Thoracic aorta (tissue), 2 donors: ENCODE results near the gene TPRG1. TPM values are rescaled to one million over a fixed set of nuclear protein-coding genes. Genes with fewer than 3 reads are reported as not detected.

Experiments
- ATAC-seq: fragments of 150-250 bp; one replicate; pipeline ENCODE4 v1.8.0; 2017; ENCODE audit warnings: low read depth; ENCODE audit not compliant: insufficient number of reproducible peaks, low FRiP score
- DNase-seq: peaks from one replicate; pipeline ENCODE4 v3.0.0-alpha.2; 2020; ENCODE audit warnings: low spot score
- H3K27ac ChIP-seq, 2 donors: fragments of 200-600 bp; sonication (generic); 1 replicate in 1 of 2; 2 replicates in 1 of 2; pipeline ENCODE4 v1.5.1; 2016; ENCODE audit warnings: mild to moderate bottlenecking in 2 of 2, moderate library complexity in 2 of 2
- H3K27me3 ChIP-seq: fragments of 200-600 bp; sonication (generic); replicated peaks from 2 replicates; pipeline ENCODE4 v1.6.0; 2016; ENCODE audit warnings: mild to moderate bottlenecking; ENCODE audit not compliant: insufficient read depth
- H3K36me3 ChIP-seq: fragments of 200-600 bp; sonication (generic); one replicate; pipeline ENCODE4 v1.5.1; 2016
- H3K4me1 ChIP-seq, 2 donors: fragments of 200-600 bp; sonication (generic); 1 replicate in 1 of 2; 2 replicates in 1 of 2; pipeline versions ENCODE4 v1.5.1 to v1.6.0; 2016; ENCODE audit warnings: low read depth in 2 of 2, mild to moderate bottlenecking in 1 of 2; ENCODE audit not compliant: control insufficient read depth in 1 of 2
- H3K4me3 ChIP-seq: fragments of 200-600 bp; sonication (generic); 2 replicates; pipeline ENCODE4 v1.5.1; 2016; ENCODE audit warnings: mild to moderate bottlenecking
- H3K9me3 ChIP-seq: fragments of 200-600 bp; sonication (generic); 2 replicates; pipeline ENCODE4 v1.5.1; 2016
- total RNA-seq, 2 donors: library from RNA; depleted of rRNA; stranded (reverse); fragments of >200 nt; gene quantifications; one replicate each; pipeline versions ENCODE4 v1.1.0 to v1.2.3, GENCODE V29; 2016
- TF ChIP-seq, protein P1 (sequence below): fragments of 200-600 bp; sonication (generic); IDR thresholded peaks from one replicate; pipeline ENCODE4 v1.5.1; 2019; ENCODE audit warnings: antibody characterized with exemption

TPRG1 gene
- total RNA-seq, 2 donors from 2014 or later = 7.4 to 14.5 TPM

DNA sequence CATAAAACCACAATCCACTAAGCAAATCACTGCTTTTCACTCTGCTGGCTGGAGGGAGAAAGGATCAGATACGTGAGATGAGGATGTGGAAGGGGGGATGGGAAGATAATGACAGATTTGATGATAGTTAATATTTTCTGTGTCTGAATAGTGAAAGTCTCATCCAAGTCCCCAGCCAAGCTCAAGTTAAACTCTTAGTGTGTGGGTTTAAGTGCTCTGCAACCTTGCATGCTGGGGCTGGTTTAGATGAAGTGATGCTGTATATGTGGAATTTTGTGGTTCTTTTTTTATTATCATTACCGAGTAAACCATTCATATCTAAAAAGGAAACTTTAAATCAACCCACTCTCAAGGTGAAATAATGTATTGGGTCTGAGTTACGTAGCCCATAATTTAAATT, 111.0 kb downstream of the TPRG1 start:
- Histone ChIP-seq H3K4me1 (no peaks in the 10 kb centered on the region), H3K27me3 (no peaks in the 10 kb centered on the region), H3K27ac (no peak overlapping the region), H3K9me3 (no peaks in the 10 kb centered on the region), H3K4me3 (no peak overlapping the region), H3K36me3 (no peaks in the 10 kb centered on the region)
- ATAC-seq (no peak), DNase-seq (no peak)
- TF ChIP-seq, protein P1, sequence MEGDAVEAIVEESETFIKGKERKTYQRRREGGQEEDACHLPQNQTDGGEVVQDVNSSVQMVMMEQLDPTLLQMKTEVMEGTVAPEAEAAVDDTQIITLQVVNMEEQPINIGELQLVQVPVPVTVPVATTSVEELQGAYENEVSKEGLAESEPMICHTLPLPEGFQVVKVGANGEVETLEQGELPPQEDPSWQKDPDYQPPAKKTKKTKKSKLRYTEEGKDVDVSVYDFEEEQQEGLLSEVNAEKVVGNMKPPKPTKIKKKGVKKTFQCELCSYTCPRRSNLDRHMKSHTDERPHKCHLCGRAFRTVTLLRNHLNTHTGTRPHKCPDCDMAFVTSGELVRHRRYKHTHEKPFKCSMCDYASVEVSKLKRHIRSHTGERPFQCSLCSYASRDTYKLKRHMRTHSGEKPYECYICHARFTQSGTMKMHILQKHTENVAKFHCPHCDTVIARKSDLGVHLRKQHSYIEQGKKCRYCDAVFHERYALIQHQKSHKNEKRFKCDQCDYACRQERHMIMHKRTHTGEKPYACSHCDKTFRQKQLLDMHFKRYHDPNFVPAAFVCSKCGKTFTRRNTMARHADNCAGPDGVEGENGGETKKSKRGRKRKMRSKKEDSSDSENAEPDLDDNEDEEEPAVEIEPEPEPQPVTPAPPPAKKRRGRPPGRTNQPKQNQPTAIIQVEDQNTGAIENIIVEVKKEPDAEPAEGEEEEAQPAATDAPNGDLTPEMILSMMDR = no peak

- ATAC-seq (no peak), DNase-seq (no peak)
- Histone ChIP-seq H3K36me3 (no peaks in the 10 kb centered on the region), H3K4me3 (no peak overlapping the region), H3K27ac (no peak overlapping the region), H3K27me3 (no peaks in the 10 kb centered on the region), H3K4me1 (no peaks in the 10 kb centered on the region), H3K9me3 (no peaks in the 10 kb centered on the region)
- TF ChIP-seq, protein P1 = no peak
Observed at GRCh38 chr3:189286188-189286587, 114.4 kb downstream of the TPRG1 start.

- no peak overlapping the region for H3K27ac ChIP-seq
- TF ChIP-seq, protein P1 = no peak
- no peak for DNase-seq
- no peaks in the 10 kb centered on the region for H3K4me1 ChIP-seq
- H3K4me3 ChIP-seq = no peak overlapping the region
- no peak for ATAC-seq
- no peaks in the 10 kb centered on the region for H3K36me3 ChIP-seq
- H3K27me3 ChIP-seq = no peaks in the 10 kb centered on the region
- H3K9me3 ChIP-seq = no peaks in the 10 kb centered on the region
Observed at GRCh38 chr3:189286916-189287315, 115.1 kb downstream of the TPRG1 start.

DNA sequence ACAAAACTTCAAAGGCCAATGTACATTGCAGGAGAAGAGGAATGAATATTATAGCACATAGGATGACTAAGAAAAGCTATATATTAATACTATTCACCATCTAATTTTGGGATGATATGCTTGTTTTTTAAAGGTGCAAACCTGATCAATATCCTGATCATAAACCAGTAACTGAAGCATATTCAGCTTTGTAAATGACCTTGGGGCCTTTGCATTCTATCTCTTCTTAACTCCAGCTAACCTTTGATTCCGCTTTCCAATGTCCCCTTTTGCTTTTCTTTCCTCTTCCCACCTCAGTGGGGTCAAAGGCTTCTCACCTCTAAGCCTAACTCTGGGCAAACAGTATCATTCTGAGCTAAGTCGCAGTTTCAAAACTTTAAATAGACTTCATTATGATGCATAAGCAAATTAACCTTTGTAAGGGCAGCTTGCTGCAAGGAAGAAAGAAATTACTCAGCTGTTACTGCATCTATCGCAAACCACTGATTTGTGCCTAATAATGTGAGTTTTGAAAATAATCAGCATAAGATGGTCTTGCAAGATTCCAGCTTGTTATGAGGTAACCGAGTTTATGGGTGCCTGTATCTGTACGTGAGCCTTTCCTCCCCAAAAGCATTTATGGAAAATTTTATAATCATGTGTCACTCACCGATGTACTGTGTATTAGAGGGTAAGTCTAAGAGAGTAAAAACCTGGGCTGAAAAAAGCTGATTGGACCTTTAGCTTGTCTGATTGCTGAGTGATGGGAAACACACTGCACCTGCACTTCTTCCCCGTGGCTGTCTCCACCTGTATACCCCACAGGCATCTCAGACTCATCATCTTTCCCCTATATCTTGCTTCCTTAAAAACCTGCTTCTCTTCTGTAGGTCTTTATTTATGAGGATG, 116.8 kb downstream of the TPRG1 start:
- no peaks in the 10 kb centered on the region for H3K36me3 ChIP-seq
- H3K9me3 ChIP-seq = no peaks in the 10 kb centered on the region
- ATAC-seq (no peak), DNase-seq (no peak)
- H3K4me3 ChIP-seq = no peak overlapping the region
- TF ChIP-seq, protein P1 = no peak
- H3K4me1 ChIP-seq = peaks cover 0 to 15% of the 10 kb centered on the region in 2 donors
- no peaks in the 10 kb centered on the region for H3K27me3 ChIP-seq
- H3K27ac ChIP-seq = no peak overlapping the region

- TF ChIP-seq, protein P1 = no peak
- Histone ChIP-seq H3K9me3 (no peaks in the 10 kb centered on the region), H3K27me3 (no peaks in the 10 kb centered on the region), H3K4me1 (peaks cover 0 to 15% of the 10 kb centered on the region in 2 donors), H3K4me3 (no peak overlapping the region), H3K27ac (no peak overlapping the region), H3K36me3 (no peaks in the 10 kb centered on the region)
- DNase-seq (no peak), ATAC-seq (no peak)
Observed at GRCh38 chr3:189289251-189289650, 117.5 kb downstream of the TPRG1 start.
